Measurements from ENCODE around the gene ZBTB7B.

The ZBTB7B gene

DNA sequence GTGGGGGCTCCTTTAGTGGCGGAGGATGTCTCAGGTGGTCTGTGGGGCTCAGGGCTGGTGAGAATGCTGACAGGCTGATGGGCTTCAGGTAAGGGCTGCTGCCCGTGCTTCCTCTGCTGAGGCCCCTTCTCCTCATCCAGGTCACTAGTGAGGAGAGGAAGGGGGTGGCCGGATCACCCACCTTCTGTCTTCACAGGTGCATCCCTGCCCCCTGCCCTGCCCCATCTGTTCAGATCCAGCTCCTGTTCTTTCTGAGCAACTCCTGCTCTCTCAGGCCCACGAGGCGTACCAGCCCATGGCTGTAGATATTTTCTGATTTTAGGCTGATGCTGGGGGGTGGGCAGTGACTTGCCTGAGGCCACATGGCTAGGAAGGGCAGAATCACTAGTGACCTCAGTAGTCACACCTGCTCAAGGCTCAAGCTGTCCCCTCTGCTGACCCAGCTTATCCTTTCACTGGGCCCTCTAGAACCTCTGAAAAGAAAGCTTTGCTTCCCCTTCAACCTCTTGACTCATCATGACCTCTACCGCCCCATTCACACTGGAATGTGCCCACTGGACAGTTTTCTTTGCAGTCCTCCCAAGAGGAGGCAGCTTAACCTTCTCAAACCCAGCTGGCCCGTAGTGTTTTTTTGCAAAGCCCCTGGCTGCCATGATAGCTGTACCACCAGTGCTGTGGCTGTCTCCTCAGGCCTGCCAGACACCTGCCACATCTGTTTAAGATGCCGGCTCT is 16.2 kb downstream of the ZBTB7B start:
- no peak for DNase-seq

DNA sequence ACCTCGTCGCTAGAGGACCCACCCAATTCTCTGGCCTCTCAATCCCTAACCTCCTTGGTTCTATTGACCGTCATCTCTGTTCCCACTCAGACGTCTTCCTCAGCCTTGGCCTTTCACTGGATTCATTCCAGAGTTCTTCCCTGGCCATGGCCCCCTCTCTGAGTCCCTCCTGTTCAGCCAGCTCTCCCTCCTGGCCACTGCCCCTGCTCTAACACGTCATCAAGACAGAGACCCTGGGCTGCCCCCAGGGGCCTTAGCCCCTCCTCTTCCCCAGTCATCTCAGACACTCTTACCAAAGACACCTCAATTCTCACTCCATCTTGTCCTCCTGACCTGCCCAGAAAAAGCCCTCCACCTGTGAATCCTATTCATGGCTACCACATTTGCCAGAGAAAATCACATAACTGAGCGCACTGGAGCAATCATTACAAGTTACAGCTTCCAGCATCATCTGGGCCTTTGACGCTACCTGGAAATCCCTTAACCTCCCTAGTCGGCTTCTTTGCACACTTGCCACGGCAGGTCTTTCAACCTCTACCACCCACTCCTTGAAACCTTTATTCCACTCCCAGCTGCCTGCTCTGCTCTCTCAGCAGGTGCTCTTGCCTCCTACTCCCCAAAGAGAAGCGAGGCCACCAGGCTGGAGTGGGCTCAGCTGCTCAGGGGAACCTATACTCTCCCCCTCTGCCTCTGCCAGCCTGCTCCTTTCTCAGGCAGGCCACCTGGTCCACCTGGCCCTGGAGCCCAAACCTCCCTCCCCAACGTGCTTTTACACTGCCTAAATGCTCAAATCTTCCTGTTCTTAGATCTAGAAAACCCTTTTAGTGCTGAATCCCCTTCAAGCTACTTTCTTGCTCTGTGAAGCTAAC is 17.0 kb downstream of the ZBTB7B start:
- no peak for DNase-seq

DNA sequence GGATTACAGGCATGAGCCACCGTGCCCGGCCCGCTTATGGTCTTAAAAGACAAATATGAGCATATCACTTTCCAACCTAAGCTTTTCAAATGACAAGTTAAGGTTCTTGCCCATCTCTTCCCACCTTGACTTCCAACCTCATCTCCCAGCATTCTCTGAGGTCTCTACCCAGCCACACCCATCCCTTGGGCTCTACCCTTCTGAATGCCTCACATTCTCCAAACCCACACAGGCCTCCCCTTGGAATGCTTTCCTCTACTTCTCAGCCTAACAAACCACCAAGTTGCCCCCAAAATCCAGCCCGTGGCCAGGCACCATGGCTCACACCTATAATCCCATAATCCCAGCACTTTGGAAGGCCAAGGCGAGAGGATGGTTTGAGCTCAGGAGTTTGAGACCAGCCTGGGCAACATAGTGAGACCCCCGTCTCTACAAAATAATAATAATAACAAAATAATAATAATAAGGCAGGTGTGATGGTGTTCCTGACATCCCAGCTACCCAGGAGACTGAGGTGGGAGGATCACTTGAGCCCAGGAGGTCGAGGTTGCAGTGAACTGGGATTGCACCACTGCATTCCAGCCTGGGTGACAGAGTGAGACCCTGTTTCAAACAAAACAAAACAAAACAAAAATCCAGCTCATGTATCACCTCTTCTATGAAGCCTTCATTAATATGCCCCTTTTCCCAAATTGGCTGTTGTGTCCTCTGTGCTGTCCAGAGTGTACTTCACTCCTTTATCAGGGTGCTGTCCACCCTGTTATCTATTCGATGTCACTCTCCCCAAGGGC is 19.7 kb downstream of the ZBTB7B start:
- DNase-seq, result no peak

DNA sequence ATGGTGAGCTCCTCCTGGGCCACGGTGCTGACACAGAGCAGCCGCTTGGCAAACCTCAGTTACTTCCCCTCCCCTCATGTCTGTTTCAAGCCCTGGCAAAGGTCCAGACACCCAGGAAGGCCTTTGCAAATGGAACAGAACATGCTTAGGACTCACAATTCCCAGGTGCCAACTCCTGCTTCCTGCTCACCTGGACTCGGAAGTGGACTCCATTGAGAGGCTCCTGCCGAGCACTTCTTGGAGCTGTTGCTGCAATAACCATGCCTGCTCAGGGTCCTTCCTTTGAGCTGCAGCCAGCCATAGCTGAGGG is 20.3 kb downstream of the ZBTB7B start:
- no peak for DNase-seq

DNA sequence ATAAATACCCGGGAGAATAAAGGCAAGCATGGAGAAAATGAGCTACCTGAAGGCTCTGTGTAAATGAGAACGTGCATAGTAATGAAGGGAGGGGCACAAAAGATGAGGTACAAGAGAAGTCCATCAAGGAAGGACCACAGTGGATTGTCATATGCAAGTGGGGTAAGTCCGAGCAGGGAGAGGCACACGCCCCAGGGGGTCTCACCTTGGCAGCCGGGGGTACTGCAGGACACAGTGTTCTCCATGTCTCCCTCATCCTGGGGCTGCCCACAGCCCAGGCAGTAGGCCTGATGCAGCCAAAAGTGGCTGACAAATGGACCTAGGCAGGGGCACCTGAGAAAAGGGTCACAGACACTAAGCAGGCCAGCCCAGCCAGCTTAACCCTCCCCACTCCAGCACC is 21.0 kb downstream of the ZBTB7B start:
- no peak for DNase-seq

DNA sequence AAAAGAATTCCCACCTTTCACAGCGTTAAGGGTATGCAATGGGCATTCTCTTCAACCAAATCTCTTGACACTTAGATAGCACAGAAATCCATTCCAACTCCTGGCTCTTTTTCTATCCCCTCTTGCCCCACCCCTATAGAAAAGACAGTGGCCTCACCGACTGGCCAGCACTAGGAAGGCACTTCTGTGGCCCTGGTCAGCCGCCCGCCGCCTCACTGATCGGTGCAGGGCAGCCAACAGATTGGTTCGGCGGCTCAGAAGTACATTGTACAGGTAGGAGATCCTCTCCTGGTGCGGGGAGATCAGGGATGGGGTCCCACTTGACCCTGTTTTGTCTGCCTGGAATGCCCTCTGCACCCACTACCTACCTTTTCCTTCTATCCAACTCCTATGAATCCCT is 21.7 kb downstream of the ZBTB7B start:
- DNase-seq, result no peak

DNA sequence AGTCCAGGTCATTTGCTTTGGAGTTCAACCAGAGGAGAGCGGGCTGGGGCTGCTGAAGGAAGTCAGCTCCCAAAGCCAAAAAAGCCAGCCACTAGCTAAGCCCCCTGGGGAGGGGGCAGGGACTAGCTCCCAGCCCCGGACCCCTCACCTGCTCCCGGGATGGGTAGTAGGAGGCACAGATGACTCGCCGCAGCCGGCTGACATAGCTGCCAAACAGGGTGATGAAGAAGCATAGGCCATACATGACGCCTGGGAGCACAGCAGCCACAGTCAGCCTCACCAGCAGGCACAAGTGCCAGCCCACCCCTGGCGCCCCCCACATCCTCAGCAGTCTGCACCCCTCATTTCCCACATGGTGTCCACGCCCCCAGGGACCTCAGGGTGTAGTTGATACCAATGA is 23.6 kb downstream of the ZBTB7B start:
- DNase-seq, result no peak

DNA sequence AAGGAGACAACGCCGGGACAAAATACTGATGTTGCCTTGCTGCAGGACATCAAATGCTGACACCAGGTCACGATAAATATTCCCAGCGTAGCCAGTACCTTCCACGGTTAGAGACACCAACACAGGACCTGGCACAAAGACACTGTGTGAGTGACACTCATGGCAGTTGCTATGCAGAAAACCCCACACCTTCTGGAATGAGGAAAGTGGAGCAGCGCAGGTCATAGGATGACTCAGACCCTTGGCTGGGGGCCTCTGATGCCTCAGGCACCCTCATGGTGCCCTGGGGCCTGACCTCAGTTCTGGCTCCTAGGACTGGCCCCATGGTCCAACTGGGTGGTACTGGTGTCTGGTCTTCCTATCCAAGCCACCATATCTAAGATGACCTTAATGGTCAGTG is 24.0 kb downstream of the ZBTB7B start:
- DNase-seq, result no peak

DNA sequence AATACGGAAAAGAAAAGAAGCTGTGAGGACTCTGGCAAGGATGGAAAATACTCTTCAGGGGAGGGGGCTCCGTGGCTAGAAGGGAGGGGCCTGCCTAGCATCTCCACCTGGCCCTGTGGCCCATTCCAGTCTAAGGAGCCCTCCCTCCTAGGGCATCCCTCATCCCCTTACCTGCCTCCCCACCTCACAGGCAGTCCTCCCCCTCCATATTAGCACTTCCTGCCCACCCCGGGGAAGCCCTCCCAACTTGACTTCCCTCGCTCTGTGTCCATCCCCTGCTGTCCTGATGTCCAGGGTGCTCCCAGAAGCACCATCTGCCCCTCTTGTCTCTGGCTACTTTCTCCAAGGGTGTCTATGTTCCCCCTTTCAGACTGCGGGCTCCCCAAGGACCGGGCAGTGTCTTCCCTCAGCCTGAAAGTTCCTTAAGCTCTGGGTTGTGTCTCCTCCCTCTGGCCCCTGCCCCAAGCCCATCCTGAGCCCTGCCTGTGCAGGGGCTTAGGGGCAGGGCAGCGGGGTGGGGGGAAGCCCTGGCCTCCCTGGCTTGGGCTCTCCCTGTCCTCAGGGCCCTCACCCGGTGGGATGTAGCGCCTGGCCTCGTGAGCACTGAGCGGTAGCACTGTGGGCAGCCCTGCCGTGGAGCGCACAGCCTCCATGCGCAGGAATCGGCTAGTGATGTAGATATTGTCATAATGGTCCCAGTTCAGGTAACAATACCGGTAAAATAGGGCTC is 27.1 kb downstream of the ZBTB7B start:
- no peak for DNase-seq

DNA sequence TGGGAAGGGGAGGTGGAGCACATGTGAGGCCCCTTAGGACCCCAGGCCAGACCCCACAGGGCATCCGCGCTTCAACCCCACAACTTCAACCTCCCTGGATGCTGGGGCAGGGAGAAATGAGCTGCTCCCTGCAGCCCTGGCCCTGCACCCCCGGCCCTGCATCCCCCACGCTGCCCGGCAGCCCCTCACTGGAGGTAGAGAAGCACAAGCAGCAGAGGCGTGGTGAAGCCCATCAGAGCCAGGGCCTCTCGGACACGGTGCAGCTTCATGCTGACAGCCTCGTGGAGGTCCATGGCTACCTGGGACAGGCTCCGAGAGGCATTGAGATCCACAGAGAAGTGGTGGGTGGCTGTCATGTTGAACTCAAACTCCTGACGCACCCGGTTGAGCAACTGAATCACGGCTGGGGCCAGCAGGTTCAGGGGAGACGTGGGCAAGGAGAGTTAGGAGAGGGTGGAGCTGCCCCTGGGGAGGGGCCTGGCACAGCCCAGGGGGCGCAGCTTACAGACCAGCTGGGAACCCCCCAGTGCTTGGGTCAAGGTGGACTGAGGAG is 27.7 kb downstream of the ZBTB7B start:
- DNase-seq, result no peak

DNA sequence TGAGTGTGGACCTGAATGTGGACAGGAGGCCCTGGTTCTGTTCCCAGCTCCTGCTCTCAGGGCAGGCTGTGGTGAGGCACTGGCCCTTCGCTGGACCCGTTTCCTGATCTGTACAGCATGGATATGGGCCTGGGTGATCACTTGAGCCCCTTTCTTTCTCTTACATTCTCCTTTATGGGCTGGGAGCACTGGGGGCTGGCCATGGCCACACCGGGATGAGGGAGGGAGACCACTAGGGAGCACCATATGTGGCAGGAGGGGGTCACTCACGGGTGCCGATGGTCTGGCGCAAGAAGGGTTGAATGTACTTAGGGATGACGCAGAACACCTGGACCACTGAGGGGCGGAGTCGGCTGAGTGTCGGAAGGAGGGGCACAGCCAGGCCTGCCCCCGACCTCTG is 28.3 kb downstream of the ZBTB7B start:
- DNase-seq, result no peak

DNA sequence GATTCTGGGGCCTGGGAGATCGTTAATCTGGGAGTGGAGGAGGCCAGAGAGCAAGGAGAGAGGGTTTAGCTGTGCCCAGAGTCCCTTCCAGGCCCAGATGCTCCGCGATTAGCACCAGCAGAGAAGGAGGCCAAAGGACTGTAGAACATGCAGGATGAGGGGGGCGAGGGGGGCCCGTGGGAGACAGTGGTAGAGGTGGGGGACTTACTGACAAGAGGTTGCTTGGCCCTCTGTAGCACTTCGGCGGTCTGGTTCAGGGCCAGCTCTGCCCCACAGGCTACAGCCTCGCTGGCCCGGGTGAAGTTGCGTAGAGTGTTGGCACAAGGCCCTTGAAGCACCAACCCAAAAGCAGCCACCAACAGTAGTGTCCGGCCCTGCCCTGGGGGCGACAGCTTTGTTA is 30.3 kb downstream of the ZBTB7B start:
- no peak for DNase-seq

DNA sequence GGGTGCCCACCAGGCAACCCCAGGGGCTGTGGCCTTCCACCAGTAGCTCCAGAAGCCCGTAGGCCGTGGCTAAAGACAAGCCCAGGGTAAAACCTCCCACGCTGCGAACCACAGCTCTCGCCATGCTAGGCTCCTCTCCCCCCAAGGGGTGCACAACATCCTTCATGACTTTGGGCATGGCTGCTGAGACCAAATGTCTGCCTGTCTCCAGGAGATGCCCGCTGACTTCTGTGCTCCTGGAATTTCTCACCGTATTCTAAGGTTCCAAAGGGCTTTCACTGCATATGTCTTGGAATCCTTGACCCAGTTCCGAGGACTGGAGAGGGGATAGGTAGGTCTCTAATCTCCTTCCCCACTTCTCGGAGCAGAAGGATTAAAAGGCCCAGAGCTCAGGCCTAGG is 30.9 kb downstream of the ZBTB7B start, which contains the start of the genes DCST1 and DCST2:
Gene DCST1 (plus strand): TSS at position 301 of the 400 bp plus-strand sequence. CDS start 213 bp downstream, outside the sequence.
Gene DCST2 (minus strand): TSS at position 258 of the 400 bp plus-strand sequence. CDS start 80 bp downstream, at position 178.
- no peak for DNase-seq

DNA sequence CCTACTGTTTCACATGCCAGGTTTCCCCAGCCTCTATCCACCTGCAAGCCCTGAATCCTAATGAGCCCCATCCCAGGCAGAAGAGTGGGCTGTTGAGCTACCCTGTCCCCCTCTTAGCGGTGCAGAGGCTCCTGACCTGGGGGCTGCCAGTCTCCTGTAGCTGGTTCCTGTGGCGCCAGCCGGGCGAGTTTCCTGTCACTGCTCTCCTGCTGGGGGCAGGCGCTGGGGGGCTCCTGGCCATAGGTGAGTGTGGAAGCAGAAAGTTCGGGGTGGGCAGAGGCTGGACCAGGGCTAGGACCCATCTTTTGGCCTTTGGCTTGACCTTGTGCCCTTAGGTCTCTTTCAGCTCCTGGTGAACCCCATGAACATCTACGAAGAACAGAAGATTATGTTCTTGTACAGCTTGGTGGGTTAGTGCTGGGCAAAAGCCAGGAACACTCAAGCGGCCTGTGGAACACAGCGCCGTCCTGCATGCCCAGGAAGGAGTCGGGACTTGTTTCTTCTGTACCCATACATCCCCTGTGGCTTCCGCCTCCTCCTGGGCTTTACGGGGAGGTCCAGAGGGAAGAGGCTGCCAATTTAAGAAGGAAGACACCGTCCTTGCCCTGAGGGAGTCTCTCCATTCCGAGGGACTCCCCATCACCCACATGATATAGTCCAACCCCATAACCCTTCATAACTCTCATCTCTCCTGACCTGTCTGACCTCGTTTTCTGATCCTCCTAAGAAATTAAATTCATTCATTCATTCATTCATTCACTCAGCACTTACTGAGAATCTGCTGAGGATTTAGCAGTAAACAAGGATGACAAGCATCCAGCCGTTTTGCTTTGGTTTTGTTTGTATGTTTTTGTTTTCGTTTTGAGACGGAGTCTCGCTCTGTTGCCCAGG is 32.0 kb downstream of the ZBTB7B start:
- no peak for DNase-seq

DNA sequence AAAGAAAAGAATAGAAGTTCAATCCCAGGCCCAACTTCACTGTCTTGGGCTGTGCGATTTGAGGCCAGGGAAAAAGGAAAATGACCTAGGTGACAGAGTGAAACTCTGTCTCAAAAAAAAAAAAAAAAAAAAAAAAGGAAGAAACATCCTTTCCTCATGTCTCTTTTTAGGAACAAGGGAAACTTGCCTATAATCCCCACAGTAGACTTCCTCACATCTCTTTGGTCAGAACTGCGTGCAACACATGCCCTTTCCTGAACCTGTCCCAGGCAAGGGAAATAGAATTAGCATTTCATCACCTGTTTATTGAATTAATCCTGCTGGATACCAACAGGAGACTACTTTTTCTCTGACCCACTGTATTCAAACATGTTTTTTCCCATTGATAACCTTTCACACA is 33.3 kb downstream of the ZBTB7B start:
- no peak for DNase-seq

DNA sequence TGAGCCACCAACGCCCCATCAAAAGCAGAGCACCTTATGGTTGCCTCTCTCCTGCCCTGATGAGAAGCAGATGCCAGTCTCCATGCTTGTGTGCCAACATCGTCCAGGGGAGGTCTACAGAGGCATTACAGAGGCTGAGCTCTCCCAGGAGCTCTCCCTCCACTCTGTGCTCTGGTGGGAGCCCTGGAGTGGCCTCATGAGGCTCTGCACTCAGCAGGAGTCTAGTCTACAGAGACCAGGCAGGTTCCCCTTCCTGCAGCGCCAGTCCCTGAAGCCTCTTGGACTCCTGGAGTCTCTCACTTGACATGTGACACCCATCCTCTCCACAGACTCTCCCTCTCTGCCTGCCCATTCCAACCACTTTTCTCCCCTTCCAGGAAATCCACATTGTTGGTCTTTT is 34.4 kb downstream of the ZBTB7B start:
- DNase-seq, result no peak

DNA sequence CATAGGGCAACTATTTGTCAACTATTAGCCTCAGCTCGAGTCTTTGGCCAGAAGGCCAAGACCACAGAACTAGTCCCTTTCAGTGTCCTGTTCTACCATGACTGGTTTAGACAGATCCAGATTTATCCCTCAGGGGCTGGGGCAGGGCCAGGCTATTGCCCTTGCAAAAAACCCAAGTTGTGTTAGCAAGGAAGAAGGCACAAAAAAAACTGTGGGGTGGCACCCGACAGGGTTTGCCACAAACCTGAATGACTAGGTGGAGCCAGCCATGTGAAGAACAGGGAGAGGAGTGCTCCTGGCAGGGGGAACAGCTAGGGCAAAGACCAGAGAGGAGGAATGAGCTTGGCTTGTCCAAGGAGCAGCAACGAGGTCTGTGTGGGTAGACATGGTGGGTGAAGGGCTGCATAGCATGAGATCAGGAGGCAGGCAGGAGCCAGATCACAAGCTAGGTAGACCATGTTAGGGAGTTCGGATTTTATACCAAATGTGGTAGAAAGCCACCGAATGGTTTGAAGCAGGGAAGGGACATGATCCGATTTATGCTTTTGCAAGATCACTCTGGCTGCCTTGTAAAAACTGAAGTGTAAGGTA is 35.3 kb downstream of the ZBTB7B start:
- no peak for DNase-seq

DNA sequence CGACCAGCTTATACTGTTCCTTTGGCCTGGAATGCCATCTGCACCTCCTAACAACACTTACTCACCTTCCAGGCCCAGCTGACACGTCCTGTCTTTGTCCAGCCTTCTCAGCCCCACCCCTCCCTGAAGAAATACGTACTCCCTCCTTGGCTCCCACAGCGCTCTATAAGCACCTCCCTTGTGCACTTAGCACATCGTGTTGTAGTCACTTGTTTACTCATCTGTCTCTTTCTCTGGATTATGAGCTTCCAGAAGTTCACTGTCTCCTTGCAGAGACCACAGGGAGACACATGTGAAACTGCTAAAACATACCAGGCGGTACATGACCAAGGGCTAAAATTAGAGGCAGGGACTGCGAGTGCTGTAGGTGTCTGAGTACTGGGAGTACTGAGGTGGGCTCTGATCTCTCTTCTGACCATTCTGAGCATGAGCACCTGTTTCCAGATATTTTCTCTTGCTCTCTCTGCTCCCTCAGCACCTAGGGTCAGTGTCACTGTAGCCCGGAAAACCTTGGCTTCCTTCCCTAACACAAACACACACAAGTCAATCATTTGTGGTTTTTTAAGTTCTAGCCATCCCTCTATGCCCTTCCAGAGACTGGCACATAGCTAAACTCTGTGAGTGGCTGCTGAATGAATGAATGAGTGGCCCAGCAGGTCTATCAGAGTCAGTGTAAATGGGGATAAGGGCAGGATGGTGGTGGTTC is 36.2 kb downstream of the ZBTB7B start:
- DNase-seq, result no peak

DNA sequence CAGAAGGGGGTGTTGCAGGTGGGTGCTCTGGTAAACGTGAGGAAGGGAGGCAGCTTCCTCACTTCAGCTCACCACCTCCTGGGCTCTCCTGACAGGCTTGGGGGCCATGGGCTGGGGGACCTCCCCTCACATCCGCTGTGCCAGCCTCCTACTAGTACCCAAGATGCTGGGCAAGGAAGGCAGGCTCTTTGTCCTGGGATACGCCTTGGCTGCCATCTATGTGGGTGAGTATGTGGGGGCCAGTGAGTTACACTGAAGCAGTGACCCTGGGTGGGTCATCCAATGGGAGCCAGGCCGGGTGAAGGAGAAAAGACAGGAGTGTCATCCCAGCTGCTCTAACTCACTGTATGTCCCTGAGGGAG is 36.7 kb downstream of the ZBTB7B start:
- no peak for DNase-seq

DNA sequence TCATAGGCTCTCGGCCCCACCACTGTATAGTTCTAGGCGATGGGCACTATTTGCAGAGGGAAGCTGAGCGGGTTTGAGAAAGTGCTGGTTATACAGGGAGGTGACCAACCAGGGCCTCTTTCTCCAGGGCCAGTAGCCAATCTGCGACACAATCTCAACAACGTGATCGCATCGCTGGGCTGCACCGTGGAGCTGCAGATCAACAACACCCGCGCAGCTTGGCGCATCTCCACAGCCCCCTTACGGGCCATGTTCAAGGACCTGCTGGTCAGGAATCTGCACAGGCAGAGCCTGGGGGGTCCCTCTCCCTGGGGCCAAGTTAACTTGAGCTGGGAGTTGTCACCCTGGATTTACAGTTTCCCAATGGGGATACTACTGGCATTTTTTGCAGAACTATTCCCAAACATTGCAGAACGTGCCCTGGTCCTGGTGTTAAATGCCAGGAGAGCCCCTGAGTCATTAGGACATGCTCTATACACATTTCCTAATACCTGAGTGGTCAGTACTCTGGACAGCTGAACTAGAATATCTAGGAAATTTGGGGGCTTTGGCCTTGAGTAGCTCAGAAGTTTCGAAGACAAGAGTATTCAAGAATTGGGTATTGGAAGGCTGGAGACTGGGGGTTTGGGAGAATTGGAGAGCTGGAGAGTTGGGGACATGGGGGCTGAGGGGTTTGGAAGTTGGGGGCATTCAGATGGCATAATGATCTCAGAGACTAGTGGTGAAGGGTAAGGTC is 37.9 kb downstream of the ZBTB7B start:
- no peak for DNase-seq

All from activated naive CD4-positive, alpha-beta T cell (primary cell).